ENCODE measurements around the gene AIFM2.
A peak's percentile ranks its signal among the peaks of the same experiment; 100 is the strongest.
"Not testable (repeated sequence)": the region's sequence is repeated elsewhere in the genome, so short reads cannot be mapped to it uniquely, and the experiment has no call there.

The AIFM2 gene

GRCh38 chr10:70121281-70121949, 11.2 kb downstream of the AIFM2 start:
- no peak for DNase-seq (ENCODE audit: low read depth in 2 of 2)

DNA sequence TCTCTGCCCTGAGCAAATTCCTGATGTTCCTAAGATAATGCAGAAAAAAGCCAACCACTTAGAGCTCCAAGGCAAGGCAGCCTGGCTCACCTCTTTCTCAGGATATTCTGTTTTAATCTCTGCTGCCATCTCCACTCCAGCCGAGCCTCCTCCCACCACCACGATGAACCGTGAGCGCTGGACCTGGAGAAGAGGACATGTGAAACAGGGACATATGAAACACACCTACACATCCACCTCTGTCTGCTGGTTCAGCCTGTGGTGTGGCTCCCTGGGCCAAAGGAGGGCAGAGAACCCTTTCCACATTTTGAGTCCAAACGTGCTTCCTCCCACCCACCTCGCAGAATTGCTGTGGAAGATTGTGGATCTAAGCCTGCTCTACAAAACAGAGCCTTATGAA, 12.2 kb downstream of the AIFM2 start:
- DNase-seq (ENCODE audit: low read depth in 2 of 2): no peak

GRCh38 chr10:70119623-70120022, 13.0 kb downstream of the AIFM2 start:
- no peak for DNase-seq (ENCODE audit: low read depth in 2 of 2)

GRCh38 chr10:70119197-70119596, 13.4 kb downstream of the AIFM2 start:
- DNase-seq (ENCODE audit: low read depth in 2 of 2): no peak

DNA sequence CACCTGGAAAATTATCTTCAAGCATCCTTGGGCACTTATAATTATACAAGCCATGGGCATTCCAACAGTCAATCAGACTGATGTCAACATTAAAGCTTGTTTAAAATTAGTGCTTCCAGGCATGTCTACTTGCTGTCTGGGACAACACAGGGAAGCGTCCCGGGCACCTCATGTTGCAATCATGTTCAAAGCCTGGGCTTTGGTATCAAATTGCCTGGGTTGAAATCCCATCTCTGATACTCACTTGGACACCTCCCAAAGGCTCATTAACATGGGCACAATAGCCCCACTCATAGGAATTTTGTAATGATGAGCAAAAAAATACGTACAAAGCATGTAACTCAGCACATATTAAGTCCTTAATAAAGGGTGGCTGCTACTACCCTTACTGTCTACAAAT, 14.4 kb downstream of the AIFM2 start:
- DNase-seq (ENCODE audit: low read depth in 2 of 2): no peak

- no peak for DNase-seq (ENCODE audit: low read depth in 2 of 2)
Measured at GRCh38 chr10:70117646-70118045, 15.0 kb downstream of the AIFM2 start.

- peak in 1 of 2 donors; percentile 27 for DNase-seq (ENCODE audit: low read depth in 2 of 2)
Measured at GRCh38 chr10:70115948-70116682, 16.5 kb downstream of the AIFM2 start.

DNA sequence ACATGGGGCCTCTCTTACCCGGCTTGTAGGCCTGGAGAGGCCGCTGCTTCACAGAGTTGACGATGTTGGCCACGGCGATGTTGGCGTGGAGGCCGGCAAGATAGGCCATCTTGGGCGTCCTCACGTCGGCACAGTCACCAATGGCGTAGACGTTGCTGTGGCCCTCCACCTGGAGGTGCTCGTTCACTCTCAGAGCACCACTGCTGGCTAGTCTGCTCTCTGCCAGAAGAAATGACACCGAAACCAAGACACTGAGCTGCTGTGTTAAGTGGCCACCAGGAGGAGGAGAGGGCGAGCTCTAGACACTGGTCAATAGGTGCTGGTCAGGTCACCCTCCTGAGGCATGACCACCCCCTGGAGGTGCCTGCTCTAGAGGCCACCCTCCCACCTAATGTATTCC, 17.7 kb downstream of the AIFM2 start:
- no peak for DNase-seq (ENCODE audit: low read depth in 2 of 2)

DNA sequence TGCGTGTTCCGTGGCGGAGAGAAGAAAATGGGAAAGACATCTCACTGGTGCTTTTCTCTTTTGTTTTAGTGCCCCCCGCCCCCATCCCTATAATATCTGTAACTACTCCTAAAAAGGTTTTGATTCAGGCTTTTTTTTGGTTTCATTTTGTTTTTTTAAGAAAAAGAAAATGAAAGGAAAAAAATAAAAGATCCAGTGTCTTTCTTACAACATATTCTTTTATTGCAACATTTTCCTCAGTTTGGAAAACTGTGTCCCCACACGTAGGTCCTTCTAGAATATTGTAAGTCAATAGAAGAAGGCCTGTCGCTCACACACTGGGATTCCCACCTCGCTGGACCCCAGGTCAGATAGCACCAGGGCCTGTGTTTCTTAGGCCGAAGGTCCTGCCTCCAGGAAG, 20.6 kb downstream of the AIFM2 start:
- no peak for DNase-seq (ENCODE audit: low read depth in 2 of 2)

GRCh38 chr10:70111496-70111895, 21.1 kb downstream of the AIFM2 start:
- no peak for DNase-seq (ENCODE audit: low read depth in 2 of 2)

- no peak for DNase-seq (ENCODE audit: low read depth in 2 of 2)
Measured at GRCh38 chr10:70109064-70109729, 23.4 kb downstream of the AIFM2 start.

- no peak for DNase-seq (ENCODE audit: low read depth in 2 of 2)
Measured at GRCh38 chr10:70106958-70107791, 25.4 kb downstream of the AIFM2 start.

DNA sequence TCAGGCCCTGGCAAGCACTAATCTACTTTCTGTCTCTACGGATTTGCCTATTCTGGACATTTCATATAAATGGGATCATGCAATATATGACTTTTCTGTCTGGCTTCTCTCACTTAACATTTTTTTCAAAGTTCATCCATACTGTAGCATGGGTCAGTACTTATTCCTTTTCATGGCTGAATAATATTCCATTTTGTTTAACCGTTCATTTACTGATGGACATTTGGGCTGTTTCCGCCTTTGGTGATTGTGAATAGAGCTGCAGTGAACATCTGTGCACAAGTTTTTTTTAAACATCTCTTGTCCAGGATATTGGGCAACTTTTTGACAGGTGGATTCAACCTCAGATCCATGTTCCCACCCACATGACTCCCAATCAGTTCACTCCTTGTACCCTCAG, 31.0 kb downstream of the AIFM2 start:
- DNase-seq (ENCODE audit: low read depth in 2 of 2): no peak

DNA sequence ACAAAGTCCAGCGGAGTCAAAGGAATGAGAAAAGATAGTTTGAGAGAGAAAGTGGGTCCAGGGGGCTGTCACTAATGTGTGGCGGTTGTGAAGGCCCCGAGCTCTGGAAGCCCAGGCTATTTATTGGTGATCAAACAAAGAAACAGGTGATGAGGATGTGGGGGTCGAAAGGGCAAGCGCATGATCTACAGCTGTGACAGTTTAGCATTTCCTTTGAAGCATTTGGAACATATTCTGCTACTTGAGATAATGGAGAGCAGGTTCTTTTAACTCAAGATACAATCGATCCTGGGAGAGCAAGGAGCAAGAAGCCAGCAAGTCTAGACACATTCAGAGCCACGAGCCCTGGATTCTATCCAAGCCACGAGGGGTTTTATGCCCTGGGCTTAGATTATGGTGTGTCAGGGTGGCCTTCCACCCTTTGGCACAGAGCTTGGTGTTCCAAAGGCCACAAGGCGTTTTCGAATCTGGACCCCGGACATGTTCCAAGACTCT, 31.5 kb downstream of the AIFM2 start:
- not testable (repeated sequence) for DNase-seq (ENCODE audit: low read depth in 2 of 2)

- DNase-seq (ENCODE audit: low read depth in 2 of 2): no peak
Measured at GRCh38 chr10:70098271-70098670, 34.4 kb downstream of the AIFM2 start.

- no peak for DNase-seq (ENCODE audit: low read depth in 2 of 2)
Measured at GRCh38 chr10:70097459-70097858, 35.2 kb downstream of the AIFM2 start.

DNA sequence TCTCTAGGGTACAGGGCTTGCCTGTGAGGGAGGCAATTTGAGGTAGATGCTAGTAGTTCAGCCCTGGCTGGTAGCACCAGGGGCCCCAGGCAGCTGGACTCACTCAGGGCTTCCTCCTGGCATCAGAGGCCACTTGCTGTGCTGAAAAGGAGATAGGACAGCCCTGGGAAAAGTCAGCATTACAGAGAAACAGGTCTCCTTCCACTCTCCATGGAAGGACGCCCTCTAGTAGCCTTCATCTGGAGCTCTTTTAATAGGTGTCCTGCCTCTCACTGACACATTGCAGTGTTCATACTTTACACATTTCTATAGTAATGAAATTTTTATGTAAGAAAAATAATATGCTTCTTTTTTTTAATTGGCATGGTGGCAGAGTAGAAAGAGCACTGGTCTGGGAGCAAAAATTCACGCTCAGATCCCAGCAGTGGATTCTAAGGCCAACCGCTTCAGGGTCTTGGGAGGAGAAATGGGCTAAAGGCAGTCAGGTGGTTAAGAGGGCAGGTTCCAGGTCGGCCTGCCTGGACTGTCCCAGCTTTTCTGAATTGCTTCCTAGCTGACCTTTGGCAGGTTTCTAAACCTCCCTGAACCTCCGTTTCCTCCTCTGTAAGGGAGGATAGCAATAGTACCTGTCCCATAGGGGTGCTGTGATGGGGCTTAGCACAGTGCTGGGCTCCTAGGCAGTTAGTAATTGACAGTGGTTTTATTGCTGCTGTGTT, 35.8 kb downstream of the AIFM2 start:
- no peak for DNase-seq (ENCODE audit: low read depth in 2 of 2)

DNA sequence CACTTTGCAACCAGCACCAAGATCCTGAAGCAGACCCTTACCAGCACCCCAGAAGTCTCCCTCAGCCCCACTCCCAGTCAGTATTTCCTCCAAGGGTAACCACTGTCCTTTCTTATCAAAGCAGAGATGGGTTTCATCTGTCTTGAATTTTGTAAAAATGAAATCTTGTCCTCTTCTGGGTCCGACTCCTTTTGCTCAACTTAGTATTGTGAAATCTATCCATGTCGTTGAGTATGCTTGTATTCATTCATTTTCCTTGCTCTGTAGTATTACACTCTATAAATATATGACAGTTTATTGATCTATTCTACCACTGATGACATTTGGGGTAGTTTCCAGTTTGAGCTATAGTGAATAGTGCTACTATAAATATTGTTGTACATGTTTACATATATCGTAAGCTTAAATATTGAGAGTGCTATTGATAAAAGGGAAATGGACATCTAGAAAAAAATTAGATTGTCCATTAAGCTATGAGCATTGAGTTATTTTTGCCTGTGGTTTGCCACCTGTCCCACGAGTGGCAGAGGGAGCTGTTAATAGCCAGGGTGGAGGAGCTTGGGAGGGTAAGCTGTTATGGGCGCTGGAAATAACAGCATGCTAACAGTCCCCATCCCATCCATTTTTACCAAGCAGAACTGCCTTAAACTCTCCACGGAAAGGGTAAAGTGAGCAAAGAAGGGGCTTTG, 36.5 kb downstream of the AIFM2 start:
- DNase-seq (ENCODE audit: low read depth in 2 of 2): no peak

DNA sequence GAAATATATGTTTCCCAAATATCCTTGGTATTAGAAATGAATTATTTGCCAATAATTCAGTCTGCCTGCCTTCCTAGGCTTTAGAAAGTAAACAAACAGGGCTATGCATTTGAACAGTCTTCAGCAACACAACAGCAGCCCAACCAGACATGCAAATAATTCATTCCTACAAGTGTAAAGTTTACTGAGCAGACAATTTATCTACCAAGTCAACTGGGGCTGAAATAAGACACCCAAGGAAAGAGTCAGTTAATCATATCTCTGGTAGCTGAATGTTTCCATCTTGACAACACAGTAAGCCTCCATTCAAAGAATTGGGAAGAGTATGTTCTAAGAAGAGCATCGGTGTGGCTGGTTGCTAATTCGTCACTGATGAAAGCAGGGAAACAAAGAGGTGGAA, 38.4 kb downstream of the AIFM2 start:
- DNase-seq (ENCODE audit: low read depth in 2 of 2): no peak

DNA sequence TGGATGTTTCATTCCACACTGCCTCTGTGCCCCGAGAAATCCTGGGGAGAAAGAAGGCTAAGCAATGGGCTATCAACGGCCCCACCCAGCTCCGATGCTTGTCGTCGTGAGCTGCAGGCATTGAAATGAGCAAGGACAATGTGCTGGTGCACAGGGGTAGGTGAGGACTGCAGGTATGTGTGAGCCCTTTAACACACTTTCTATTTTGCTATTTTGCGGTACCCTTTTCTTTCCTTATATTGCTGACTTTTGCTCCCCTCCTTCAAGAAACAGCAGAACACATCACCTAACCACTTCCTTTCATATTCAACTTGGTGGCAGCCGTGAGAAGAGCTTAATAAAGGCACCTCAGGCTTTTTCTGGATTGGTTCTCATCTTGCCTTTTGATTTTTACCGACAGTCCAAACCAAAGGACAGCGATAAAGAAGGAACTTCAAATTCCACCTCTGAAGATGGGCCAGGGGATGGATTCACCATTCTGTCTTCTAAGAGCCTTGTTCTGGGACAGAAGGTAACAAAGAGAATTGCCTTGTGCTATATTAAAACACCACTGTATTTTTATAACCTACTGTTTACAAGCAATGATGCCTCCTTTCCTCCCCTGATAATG, 39.2 kb downstream of the AIFM2 start:
- no peak for DNase-seq (ENCODE audit: low read depth in 2 of 2)
